Activated T-helper 1 cell treated with anti-CD3 and anti-CD28 coated beads, Interleukin-12 subunit alpha, Interleukin-12 subunit beta, Interleukin-2, Interleukin-4 antibody, amounts not matched to agents 30 ng/mL and 10 ng/mL and 1 ng/mL, durations not matched to agents 14 hours and 24 hours and 36 hours (primary cell): ENCODE results near the gene SCIN. TPM values are rescaled to one million over a fixed set of nuclear protein-coding genes. Genes with fewer than 3 reads are reported as not detected.
"Not testable (repeated sequence)": the region's sequence is repeated elsewhere in the genome, so short reads cannot be mapped to it uniquely, and the experiment has no call there.

Source experiments
- DNase-seq: peaks from one replicate; pipeline ENCODE4 v3.0.0; 2021; ENCODE audit warnings: low spot score
- H3K27ac Mint-ChIP-seq: one replicate; pipeline ENCODE4 v1.8.0; 2021; ENCODE audit warnings: mild to moderate bottlenecking, mixed read lengths
- H3K27me3 Mint-ChIP-seq: one replicate; pipeline ENCODE4 v1.8.0; 2022; ENCODE audit warnings: mild to moderate bottlenecking, moderate library complexity, mixed read lengths; ENCODE audit not compliant: insufficient read depth
- H3K36me3 Mint-ChIP-seq: one replicate; pipeline ENCODE4 v1.8.0; 2021; ENCODE audit warnings: low read depth, mixed read lengths
- H3K4me1 Mint-ChIP-seq: one replicate; pipeline ENCODE4 v1.8.0; 2021; ENCODE audit warnings: low read depth, mixed read lengths
- H3K4me3 Mint-ChIP-seq: one replicate; pipeline ENCODE4 v1.8.0; 2021; ENCODE audit warnings: mild to moderate bottlenecking, moderate library complexity, mixed read lengths
- H3K9me3 Mint-ChIP-seq: one replicate; pipeline ENCODE4 v1.8.0; 2021; ENCODE audit warnings: mixed read lengths
- intact Hi-C: fragments of 100-400 bp; cut with micrococcal nuclease; formaldehyde crosslinking; loops from one replicate; pipeline ENCODE4 v1.15.1; 2024
- total RNA-seq: library from RNA; stranded (reverse); gene quantifications from 2 replicates; pipeline ENCODE4 v1.2.3, GENCODE V29; 2022

The SCIN gene
- total RNA-seq, 1 donor from 2014 or later, result not detected

DNA sequence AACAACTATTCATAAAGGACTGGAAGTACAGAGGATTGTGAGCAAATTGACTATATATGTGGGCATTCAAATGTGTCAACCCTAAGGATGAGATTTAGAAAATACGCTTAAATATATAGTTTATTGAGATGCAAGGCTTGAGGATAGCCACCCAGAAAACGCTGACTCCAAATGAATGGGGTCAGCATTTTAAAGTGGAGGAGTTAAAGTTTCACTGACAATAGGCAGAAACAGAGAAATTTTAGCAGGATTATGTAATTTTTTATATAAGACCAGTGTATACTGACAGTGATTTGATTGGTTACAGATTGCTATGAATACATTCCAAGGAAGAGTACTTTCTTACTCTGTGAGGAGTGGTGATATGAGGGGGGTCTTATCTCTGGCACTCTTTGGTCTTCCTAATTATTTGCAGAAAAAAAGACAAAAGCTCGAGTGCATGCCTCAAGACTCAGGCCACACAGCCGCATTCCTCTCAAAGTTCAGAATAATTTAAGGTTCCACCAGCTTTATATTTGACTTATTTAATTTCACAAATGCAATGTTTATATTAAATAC is 78.3 kb downstream of the SCIN start:
- Mint-ChIP-seq H3K4me3 (no peak overlapping the region), H3K4me1 (no peaks in the 10 kb centered on the region), H3K27ac (no peak overlapping the region), H3K27me3 (peaks cover 3% of the 10 kb centered on the region), H3K9me3 (no peaks in the 10 kb centered on the region), H3K36me3 (no peaks in the 10 kb centered on the region)
- intact Hi-C loops, result no loop called here
- DNase-seq, result no peak

DNA sequence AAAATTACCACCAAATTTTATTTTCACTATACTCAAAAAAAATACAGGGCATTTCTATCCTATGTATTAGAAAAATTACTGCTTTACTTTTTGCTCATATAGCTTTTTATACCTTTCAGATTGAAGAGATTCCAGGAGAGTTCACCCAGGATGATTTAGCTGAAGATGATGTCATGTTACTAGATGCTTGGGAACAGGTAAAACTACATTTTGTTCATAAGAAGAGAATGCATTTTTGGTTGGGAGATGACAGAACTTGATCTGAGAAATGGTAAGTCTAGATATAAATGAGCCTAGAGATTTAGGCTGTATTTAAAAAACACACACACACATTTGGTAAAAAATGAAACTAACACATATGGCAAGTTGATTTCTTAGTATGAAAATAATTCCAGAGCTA is 78.8 kb downstream of the SCIN start:
- peaks cover 3% of the 10 kb centered on the region for H3K27me3 Mint-ChIP-seq
- intact Hi-C loops, result no loop called here
- no peak for DNase-seq
- no peaks in the 10 kb centered on the region for H3K36me3 Mint-ChIP-seq
- no peak overlapping the region for H3K27ac Mint-ChIP-seq
- no peak overlapping the region for H3K4me3 Mint-ChIP-seq
- no peaks in the 10 kb centered on the region for H3K9me3 Mint-ChIP-seq
- no peaks in the 10 kb centered on the region for H3K4me1 Mint-ChIP-seq

DNA sequence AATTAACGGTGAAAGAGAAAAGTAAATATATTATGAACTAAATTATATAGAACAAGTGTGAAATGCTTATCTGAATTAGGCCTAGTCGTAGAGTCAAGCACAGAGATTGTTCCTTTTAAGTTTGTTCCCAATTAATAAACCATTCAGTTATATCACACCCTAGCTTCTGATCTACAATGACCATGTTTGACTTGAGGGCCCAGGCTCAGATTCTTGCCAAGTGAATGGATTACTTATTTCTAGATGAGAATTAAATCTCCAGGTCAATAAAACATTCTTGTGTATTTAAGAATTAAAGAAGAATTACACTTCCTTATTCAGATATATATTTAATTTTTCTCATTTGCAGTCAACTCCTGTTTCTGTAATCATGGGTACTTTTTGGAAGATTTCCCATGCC is 79.6 kb downstream of the SCIN start:
- H3K4me3 Mint-ChIP-seq, result no peak overlapping the region
- no peak for DNase-seq
- intact Hi-C loops, result no loop called here
- no peaks in the 10 kb centered on the region for H3K9me3 Mint-ChIP-seq
- H3K4me1 Mint-ChIP-seq, result no peaks in the 10 kb centered on the region
- no peak overlapping the region for H3K27ac Mint-ChIP-seq
- peaks cover 3% of the 10 kb centered on the region for H3K27me3 Mint-ChIP-seq
- no peaks in the 10 kb centered on the region for H3K36me3 Mint-ChIP-seq

DNA sequence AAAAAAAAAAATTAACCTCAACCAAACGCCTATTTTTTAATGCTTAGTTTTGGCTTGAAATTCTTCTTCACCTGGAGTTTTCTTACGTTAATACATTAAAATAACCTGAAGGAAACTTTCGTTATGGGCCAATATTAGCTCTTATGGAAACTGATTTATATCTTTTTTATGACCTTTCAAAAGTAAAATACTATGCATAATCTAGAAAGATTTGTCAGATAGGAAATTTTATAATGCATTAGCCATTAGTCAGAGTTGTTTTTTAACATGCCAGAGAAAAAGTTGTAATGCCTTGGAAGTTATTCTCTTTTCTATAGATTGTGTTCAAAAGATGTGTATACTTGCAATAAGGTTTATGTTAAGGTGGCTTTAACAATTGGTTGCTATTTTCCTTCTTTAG is 82.6 kb downstream of the SCIN start:
- H3K27ac Mint-ChIP-seq, result no peak overlapping the region
- H3K4me1 Mint-ChIP-seq, result no peaks in the 10 kb centered on the region
- no peaks in the 10 kb centered on the region for H3K27me3 Mint-ChIP-seq
- no peaks in the 10 kb centered on the region for H3K9me3 Mint-ChIP-seq
- intact Hi-C loops, result no loop called here
- no peaks in the 10 kb centered on the region for H3K36me3 Mint-ChIP-seq
- H3K4me3 Mint-ChIP-seq, result no peak overlapping the region
- DNase-seq, result no peak

DNA sequence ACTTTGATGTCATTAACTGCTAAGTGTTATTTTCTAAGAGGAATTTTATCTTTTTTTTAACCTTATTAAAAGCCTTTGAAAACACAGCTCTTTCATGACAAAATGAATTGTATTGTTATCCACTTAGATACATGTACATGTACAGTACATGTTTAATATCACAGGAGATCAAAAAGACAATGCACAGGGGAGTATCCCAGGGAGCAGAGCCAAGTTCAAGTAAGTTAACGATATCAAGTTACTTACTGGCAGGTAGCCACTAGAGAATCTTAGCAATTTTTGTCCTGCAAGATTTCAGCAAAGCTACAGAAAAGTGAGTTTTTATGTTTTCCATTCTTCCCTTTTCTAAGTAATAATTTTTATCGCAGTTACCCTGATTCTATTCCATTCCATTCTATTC is 83.0 kb downstream of the SCIN start:
- Mint-ChIP-seq H3K4me3 (no peak overlapping the region), H3K36me3 (no peaks in the 10 kb centered on the region), H3K9me3 (no peaks in the 10 kb centered on the region), H3K27me3 (no peaks in the 10 kb centered on the region), H3K4me1 (no peaks in the 10 kb centered on the region), H3K27ac (no peak overlapping the region)
- no peak for DNase-seq
- intact Hi-C loops, result no loop called here

DNA sequence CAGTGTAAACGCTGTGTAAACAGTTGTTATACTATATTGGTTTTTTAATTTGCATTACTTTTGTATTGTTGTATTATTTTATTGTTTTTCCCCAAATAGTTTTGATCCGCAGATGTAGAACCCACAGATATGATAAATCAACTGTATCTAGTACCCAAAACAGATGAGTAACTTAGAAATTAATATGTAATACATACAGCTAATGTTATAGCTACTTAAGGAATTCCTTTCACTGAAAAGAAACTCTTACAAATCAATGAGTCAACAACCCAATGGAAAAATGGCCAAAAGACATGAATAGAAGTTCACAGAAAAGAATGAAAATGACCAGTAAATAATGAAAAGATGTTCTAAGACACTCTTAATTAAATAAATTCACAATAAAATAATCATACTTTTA is 84.6 kb downstream of the SCIN start:
- intact Hi-C loops, result no loop called here
- Mint-ChIP-seq H3K36me3 (no peaks in the 10 kb centered on the region), H3K4me1 (no peaks in the 10 kb centered on the region), H3K4me3 (no peak overlapping the region), H3K27ac (no peak overlapping the region), H3K27me3 (no peaks in the 10 kb centered on the region), H3K9me3 (no peaks in the 10 kb centered on the region)
- no peak for DNase-seq

DNA sequence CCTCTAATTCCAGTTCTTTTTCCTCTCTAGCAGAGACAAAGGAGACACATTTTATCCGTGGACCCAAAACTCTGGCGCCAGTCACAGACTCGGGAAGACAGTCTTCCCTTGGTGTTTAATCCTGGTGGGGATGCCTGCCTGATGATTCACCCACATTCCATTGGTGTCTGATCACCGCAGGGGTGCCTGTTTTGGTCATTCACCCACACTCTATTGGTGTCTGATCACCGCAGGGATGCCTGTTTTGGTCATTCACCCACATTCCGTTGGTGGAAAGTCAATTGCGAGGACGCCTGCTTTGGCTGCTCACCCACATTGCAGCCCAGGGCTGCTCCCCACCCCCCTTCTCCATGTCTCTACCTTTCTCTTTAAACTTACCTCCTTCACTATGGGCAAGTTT is 89.9 kb downstream of the SCIN start:
- H3K27me3 Mint-ChIP-seq, DNase-seq, intact Hi-C loops, H3K27ac Mint-ChIP-seq, H3K4me3 Mint-ChIP-seq, H3K9me3 Mint-ChIP-seq, H3K4me1 Mint-ChIP-seq, H3K36me3 Mint-ChIP-seq: not testable (repeated sequence)

DNA sequence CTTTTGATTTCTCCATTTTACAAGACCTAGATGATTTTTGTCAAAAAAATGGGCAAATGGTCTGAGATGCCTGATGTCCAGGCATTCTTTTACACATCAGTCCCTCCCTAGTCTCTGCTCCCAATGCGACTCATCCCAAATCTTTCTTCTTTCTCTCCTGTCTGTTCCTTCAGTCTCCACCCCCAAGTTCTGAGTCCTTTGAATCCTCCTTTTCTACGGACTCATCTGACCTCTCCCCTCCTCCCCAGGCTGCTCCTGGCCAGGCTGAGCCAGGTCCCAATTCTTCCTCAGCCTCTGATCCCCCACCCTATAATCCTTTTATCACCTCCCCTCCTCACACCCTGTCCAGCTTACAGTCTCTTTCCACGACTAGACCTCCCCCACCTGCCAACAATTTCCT is 90.5 kb downstream of the SCIN start:
- H3K27ac Mint-ChIP-seq, H3K4me1 Mint-ChIP-seq, intact Hi-C loops, H3K9me3 Mint-ChIP-seq, H3K27me3 Mint-ChIP-seq, H3K4me3 Mint-ChIP-seq, DNase-seq, H3K36me3 Mint-ChIP-seq: not testable (repeated sequence)

DNA sequence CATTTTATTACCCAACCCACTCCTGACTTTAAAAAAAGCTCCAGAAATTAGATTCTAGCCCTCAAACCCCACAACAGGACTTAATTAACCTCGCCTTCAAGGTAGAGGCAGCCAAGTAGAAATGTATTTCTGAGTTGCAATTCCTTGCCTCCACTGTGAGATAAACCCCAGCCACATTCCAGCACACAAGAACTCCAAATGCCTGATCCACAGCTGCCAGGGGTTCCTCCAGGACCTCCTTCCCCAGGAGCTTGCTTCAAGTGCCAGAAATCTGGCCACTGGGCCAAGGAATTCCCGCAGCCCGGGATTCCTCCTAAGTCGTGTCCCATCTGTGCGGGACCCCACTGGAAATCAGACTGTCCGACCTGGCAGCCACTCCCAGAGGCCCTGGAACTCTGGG is 91.1 kb downstream of the SCIN start:
- Mint-ChIP-seq H3K36me3 (no peaks in the 10 kb centered on the region), H3K27me3 (no peaks in the 10 kb centered on the region), H3K4me1 (no peaks in the 10 kb centered on the region), H3K4me3 (no peak overlapping the region), H3K27ac (no peak overlapping the region), H3K9me3 (no peaks in the 10 kb centered on the region)
- DNase-seq, result no peak
- intact Hi-C loops, result no loop called here

DNA sequence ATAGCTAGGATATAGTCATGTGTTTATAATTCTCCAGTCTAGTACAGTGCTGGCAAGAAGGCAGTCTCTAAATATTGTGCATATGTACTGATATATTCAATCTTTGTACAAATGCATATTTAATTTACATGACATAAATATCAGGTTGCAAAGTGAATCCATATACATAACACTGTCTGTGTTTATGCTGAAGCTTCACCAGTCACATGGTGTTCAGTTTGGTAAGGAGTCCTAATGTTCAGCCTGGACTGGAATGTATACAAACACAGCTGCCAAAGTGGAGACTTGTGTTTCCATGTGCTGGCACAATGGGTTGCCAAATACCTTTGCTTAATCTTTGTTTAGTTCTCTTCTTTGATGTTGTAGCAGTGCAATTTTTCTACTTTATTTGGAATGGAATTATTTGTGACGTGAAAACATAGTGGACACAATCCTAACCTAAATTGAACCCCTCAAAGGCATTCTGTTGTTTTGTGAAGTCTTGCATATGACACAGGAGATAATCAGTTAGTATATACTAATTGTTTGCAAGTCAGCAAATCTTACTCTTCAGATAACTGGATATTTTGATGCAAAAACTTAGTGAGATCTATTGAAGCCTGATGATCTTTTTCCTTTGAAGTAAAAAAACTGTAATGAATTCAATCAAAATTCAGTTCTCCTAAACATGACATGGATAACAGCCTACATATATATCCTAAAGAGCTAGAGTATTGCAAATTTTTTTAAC is 99.6 kb downstream of the SCIN start:
- no peak overlapping the region for H3K27ac Mint-ChIP-seq
- DNase-seq, result no peak
- no peak overlapping the region for H3K4me3 Mint-ChIP-seq
- intact Hi-C loops, result no loop called here
- H3K9me3 Mint-ChIP-seq, result no peaks in the 10 kb centered on the region
- H3K36me3 Mint-ChIP-seq, result no peaks in the 10 kb centered on the region
- peaks cover 4% of the 10 kb centered on the region for H3K4me1 Mint-ChIP-seq
- peaks cover 4% of the 10 kb centered on the region for H3K27me3 Mint-ChIP-seq

DNA sequence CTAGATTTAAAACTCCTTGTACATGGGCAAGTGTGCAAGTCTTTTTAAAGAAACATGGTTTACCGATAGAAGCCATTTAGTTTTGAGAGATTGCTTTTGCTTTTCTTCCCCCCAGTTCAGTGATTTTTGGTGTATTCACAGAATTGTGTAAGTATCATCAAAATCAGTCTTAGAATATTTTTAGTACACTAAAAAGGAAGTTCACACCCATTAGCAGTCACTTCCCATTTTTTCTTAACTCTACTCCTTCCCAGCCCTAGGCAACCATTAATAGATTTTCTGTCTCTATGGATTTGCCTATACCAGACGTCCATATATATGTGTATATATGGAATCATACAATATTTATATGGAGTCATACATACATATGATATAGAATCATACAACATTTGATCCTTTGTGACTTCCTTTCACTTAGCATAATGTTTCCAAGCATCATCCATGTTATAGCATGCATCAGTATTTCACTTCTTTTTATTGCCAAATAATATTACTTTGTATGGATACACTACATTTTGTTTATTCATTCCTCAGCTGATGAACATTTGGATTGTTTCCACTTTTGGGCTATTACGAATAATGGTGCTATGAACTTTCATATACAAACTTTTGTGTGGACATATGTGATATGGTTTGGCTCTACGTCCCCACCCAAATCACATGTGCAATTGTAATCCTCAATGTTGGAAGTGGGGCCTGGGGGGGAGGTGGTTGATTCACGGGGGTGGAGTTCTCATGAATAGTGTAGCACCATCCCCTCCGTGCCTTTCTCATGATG is 100.4 kb downstream of the SCIN start:
- no peak for DNase-seq
- H3K4me3 Mint-ChIP-seq, result no peak overlapping the region
- peaks cover 7% of the 10 kb centered on the region for H3K4me1 Mint-ChIP-seq
- no peaks in the 10 kb centered on the region for H3K9me3 Mint-ChIP-seq
- no peaks in the 10 kb centered on the region for H3K36me3 Mint-ChIP-seq
- peaks cover 4% of the 10 kb centered on the region for H3K27me3 Mint-ChIP-seq
- intact Hi-C loops, result no loop called here
- H3K27ac Mint-ChIP-seq, result no peak overlapping the region

DNA sequence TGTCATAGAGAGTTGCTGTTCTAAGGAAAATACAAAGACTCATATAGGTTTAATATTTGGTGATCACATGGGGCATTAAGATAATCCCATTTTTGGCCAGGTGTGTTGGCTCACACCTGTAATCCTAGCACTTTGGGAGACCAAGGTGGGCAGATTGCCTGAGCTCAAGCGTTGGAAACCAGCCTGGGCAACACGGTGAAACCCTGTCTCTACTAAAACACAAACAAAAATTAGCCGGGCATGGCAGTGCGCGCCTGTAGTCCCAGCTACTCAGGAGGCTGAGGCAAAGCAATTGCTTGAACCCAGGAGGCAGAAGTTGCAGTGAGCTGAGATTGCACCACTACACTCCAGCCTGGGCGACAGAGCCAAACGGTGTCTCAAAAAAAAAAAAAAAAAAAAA is 102.9 kb downstream of the SCIN start:
- H3K4me3 Mint-ChIP-seq, H3K27ac Mint-ChIP-seq, H3K4me1 Mint-ChIP-seq, H3K36me3 Mint-ChIP-seq, H3K9me3 Mint-ChIP-seq, intact Hi-C loops, H3K27me3 Mint-ChIP-seq, DNase-seq: not testable (repeated sequence)

DNA sequence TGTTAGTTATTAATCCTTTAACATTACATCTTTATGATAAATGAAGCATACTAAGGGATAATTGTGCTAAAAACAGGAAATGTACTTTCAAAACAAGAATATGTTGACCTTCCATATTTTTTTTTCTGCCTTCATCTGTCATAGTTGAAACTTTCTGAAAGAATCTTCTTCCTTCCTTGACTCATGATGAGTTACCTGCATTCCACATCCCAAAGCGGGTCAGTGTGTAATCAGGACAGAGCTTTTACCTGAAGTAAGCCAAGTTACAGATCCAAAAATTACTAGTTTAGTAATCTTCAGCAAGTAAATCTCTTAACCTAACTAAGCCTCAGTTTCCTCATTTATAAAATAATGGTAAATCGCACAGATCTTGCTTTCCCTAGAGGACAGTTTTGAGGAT is 103.5 kb downstream of the SCIN start:
- Mint-ChIP-seq H3K27me3 (peaks cover 4% of the 10 kb centered on the region), H3K9me3 (no peaks in the 10 kb centered on the region), H3K4me3 (no peak overlapping the region), H3K27ac (no peak overlapping the region), H3K36me3 (no peaks in the 10 kb centered on the region), H3K4me1 (peaks cover 7% of the 10 kb centered on the region)
- no peak for DNase-seq
- intact Hi-C loops, result no loop called here
